Muscle of leg (tissue), 11 donors: ENCODE data around the gene TMED10. TPM values are rescaled to one million over a fixed set of nuclear protein-coding genes. Genes with fewer than 3 reads are reported as not detected.
A peak's percentile ranks its signal among the peaks of the same experiment; 100 is the strongest.

Experiments used
- DNase-seq: peaks from one replicate; pipeline ENCODE4 v3.0.0; 2013
- H3K27ac ChIP-seq: one replicate; pipeline ENCODE4 v1.5.1; 2013; ENCODE audit warnings: mild to moderate bottlenecking, low read length, control low read depth
- H3K27me3 ChIP-seq: one replicate; pipeline ENCODE4 v1.6.1; 2013; ENCODE audit warnings: low read length; ENCODE audit not compliant: control insufficient read depth, insufficient read depth
- H3K36me3 ChIP-seq: one replicate; pipeline ENCODE4 v1.6.1; 2013; ENCODE audit warnings: low read length; ENCODE audit not compliant: control insufficient read depth, insufficient read depth
- H3K4me1 ChIP-seq: one replicate; pipeline ENCODE4 v1.6.1; 2013; ENCODE audit warnings: low read length; ENCODE audit not compliant: control insufficient read depth, insufficient read depth
- H3K4me3 ChIP-seq: one replicate; pipeline ENCODE4 v1.5.1; 2013; ENCODE audit warnings: low read length, control low read depth
- H3K9me3 ChIP-seq: replicated peaks from 2 replicates; pipeline ENCODE4 v1.6.1; 2013; ENCODE audit warnings: low read depth, low read length; ENCODE audit not compliant: control insufficient read depth
- WGBS: methylation state at CpG from one replicate; pipeline ENCODE4 v1.1.5; 2013; ENCODE audit warnings: missing lambda C conversion rate; ENCODE audit not compliant: insufficient coverage; 5-methylcytosine and 5-hydroxymethylcytosine counted together
- polyA plus RNA-seq, 8 donors: library from polyadenylated mRNA; unstranded; fragments of 120-200 nt; gene quantifications; one replicate each; pipeline versions ENCODE4 v1.2.1 to v1.2.3, GENCODE V29; 2013; ENCODE audit warnings: inconsistent platforms in 1 of 8, low replicate concordance in 1 of 8; ENCODE audit not compliant: insufficient read length in 8 of 8, insufficient read depth in 1 of 8
- total RNA-seq: library from RNA; stranded (reverse); fragments of 120-200 nt; gene quantifications from one replicate; pipeline ENCODE4 v1.2.4, GENCODE V29; 2013

The TMED10 gene
- total and polyA plus RNA-seq, 9 donors: 100 to 180 (median 123) TPM

DNA sequence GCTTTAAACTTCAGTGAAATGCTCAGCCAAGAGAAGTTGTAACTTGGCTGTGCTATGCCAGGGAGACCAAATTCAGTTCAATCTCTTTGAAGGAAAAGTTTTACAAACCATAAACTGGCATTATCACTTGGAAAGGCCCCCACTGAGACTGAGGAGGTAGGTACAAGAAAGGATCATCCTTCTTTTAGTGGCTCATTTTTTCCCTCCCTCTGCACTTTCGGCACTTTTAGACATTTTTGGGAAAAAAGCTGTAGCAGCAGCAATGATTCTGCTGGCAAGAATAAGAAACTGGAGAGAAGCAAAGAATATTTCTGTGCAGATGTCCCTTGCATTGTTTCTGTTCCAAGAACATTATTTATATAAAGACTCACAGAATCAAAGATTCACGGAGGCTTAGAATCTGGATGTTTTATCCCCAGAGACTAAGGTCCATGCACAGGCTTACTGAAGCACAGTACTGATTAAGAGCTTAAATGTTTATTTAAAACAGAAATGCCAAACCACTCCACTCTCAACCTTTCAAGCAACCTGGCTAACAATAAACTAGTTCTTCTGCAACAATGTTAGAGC is 94.7 kb downstream of the TMED10 start:
- no CpG with 5 or more reads among the region's 2 CpGs for WGBS
- peaks cover 4% of the 10 kb centered on the region for H3K4me1 ChIP-seq
- no peaks in the 10 kb centered on the region for H3K27me3 ChIP-seq
- H3K4me3 ChIP-seq: no peak overlapping the region
- peak; percentile 91 for DNase-seq
- H3K9me3 ChIP-seq: no peaks in the 10 kb centered on the region
- peak overlapping the region; percentile 85 for H3K27ac ChIP-seq
- peaks cover 29% of the 10 kb centered on the region for H3K36me3 ChIP-seq

Other genes starting within 250 kb of the TMED10 start
- 30.2 TPM for gene PGF, start 221.0 kb downstream of the TMED10 start, total RNA-seq
- 10 to 100 TPM; 27.0 to 47.0 (median 33.1) TPM for gene PGF, start 221.0 kb downstream of the TMED10 start, polyA plus RNA-seq
- gene EIF2B2, start 173.7 kb downstream of the TMED10 start, total RNA-seq: 45.2 TPM
- 10 to 100 TPM; 45.7 to 59.8 (median 53.4) TPM for gene EIF2B2, start 173.7 kb downstream of the TMED10 start, polyA plus RNA-seq
- gene MLH3, start 125.1 kb downstream of the TMED10 start, total RNA-seq: 40.9 TPM
- 10 to 100 TPM; 18.4 to 24.1 (median 19.9) TPM for gene MLH3, start 125.1 kb downstream of the TMED10 start, polyA plus RNA-seq
- gene ACYP1, start 112.6 kb downstream of the TMED10 start, total RNA-seq: 13.2 TPM
- 10 to 100 TPM; 13.0 to 24.6 (median 15.7) TPM for gene ACYP1, start 112.6 kb downstream of the TMED10 start, polyA plus RNA-seq
- gene ZC2HC1C, start 107.0 kb downstream of the TMED10 start, total RNA-seq: 0.53 TPM
- gene ZC2HC1C, start 107.0 kb downstream of the TMED10 start, polyA plus RNA-seq: 1 to 10 TPM in 6 of 8 donors, under 1 TPM in 2; 0.65 to 2.6 (median 1.5) TPM
- 34.4 TPM for gene NEK9, start 49.6 kb downstream of the TMED10 start, total RNA-seq
- gene NEK9, start 49.6 kb downstream of the TMED10 start, polyA plus RNA-seq: 10 to 100 TPM; 70.5 to 99.7 (median 83.9) TPM
- 591 TPM for gene FOS, start 102.2 kb upstream of the TMED10 start, total RNA-seq
- 1,000 to 10,000 TPM in 2 of 8 donors, 100 to 1,000 TPM in 6; 142 to 1,403 (median 729) TPM for gene FOS, start 102.2 kb upstream of the TMED10 start, polyA plus RNA-seq